Osteoblast (primary cell): ENCODE data around the gene HES1. TPM values are rescaled to one million over a fixed set of nuclear protein-coding genes. Genes with fewer than 3 reads are reported as not detected.

Source experiments
- DNase-seq: peaks from one replicate; pipeline ENCODE4 v3.0.0; 2011; ENCODE audit warnings: low spot score, mixed read lengths; ENCODE audit not compliant: insufficient read length; ENCODE audit errors: missing footprints
- H2AFZ ChIP-seq: 2 replicates; pipeline ENCODE4 v1.6.0; 2011; ENCODE audit warnings: mild to moderate bottlenecking, low read length
- H3K27ac ChIP-seq: 2 replicates; pipeline ENCODE4 v1.5.1; 2011; ENCODE audit warnings: mild to moderate bottlenecking, low read depth, low read length, moderate library complexity
- H3K27me3 ChIP-seq: 2 replicates; pipeline ENCODE4 v1.6.0; 2012; ENCODE audit warnings: mild to moderate bottlenecking, control low read depth, inconsistent platforms, low read length, moderate library complexity; ENCODE audit not compliant: insufficient read depth
- H3K36me3 ChIP-seq: 2 replicates; pipeline ENCODE4 v1.5.1; 2011; ENCODE audit warnings: mild to moderate bottlenecking, low read length, control low read depth, moderate library complexity; ENCODE audit not compliant: insufficient read depth
- H3K4me1 ChIP-seq: 2 replicates; pipeline ENCODE4 v1.5.1; 2011; ENCODE audit warnings: mild to moderate bottlenecking, low read length, control low read depth, moderate library complexity; ENCODE audit not compliant: insufficient read depth
- H3K4me2 ChIP-seq: 2 replicates; pipeline ENCODE4 v1.6.0; 2011; ENCODE audit warnings: mild to moderate bottlenecking, low read length; ENCODE audit not compliant: insufficient read depth
- H3K4me3 ChIP-seq: fragments of 200-600 bp; sonication (generic); 3 replicates; pipeline ENCODE4 v1.5.1; 2012; ENCODE audit warnings: mild to moderate bottlenecking, low read length, inconsistent platforms; ENCODE audit not compliant: insufficient read depth
- H3K79me2 ChIP-seq: 2 replicates; pipeline ENCODE4 v1.6.0; 2012; ENCODE audit warnings: mild to moderate bottlenecking, low read length, control low read depth, inconsistent platforms; ENCODE audit not compliant: insufficient read depth
- H3K9me3 ChIP-seq: 2 replicates; pipeline ENCODE4 v1.5.1; 2011; ENCODE audit warnings: low read depth, low read length, control low read depth
- H4K20me1 ChIP-seq: 2 replicates; pipeline ENCODE4 v1.6.0; 2012; ENCODE audit warnings: mild to moderate bottlenecking, low read length, control low read depth; ENCODE audit not compliant: insufficient read depth
- CTCF ChIP-seq: IDR thresholded peaks from 2 replicates; pipeline ENCODE4 v1.5.1; 2011; ENCODE audit warnings: mild to moderate bottlenecking, low read depth, low read length, moderate library complexity; ENCODE audit errors: extremely low read depth
- total RNA-seq: library from RNA; depleted of rRNA; stranded (reverse); fragments of >200 nt; gene quantifications from 2 replicates; pipeline ENCODE4 v1.2.3, GENCODE V29; 2012

The HES1 gene
- total RNA-seq, 1 donor: 4.7 TPM

DNA sequence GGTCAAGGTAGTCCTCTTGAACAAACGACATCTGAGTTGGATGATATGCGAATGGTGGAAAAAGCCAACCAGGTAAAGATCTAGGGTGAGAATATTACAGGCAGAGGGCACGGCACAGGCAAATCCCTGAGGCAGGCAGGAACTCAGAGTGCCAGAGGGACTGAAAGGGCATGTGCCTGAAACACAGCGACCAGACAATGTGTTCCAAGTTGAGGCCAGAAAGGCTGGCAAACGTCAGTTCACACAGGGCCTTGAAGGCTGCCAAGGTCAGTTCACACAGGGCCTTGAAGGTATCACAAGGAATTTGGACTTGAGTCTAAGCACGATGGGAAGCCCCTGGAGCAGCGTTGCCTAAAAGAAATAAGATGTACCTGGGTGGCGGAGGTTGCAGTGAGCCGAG, 20.1 kb downstream of the HES1 start:
- TF ChIP-seq CTCF: no peak
- H3K27me3 ChIP-seq: peaks cover 12% of the 10 kb centered on the region
- no peaks in the 10 kb centered on the region for H3K9me3 ChIP-seq
- H3K4me1 ChIP-seq: no peaks in the 10 kb centered on the region
- no peak for DNase-seq
- H3K4me2 ChIP-seq: no peak overlapping the region
- no peak overlapping the region for H3K4me3 ChIP-seq
- H3K79me2 ChIP-seq: no peaks in the 10 kb centered on the region
- no peak overlapping the region for H2AFZ ChIP-seq
- H3K27ac ChIP-seq: no peak overlapping the region
- no peaks in the 10 kb centered on the region for H4K20me1 ChIP-seq
- no peaks in the 10 kb centered on the region for H3K36me3 ChIP-seq

GRCh38 chr3:194158942-194159439, 23.0 kb downstream of the HES1 start:
- no peak overlapping the region for H3K27ac ChIP-seq
- H3K4me3 ChIP-seq: no peak overlapping the region
- H3K4me1 ChIP-seq: peaks cover 4% of the 10 kb centered on the region
- no peak overlapping the region for H3K4me2 ChIP-seq
- no peaks in the 10 kb centered on the region for H3K79me2 ChIP-seq
- no peaks in the 10 kb centered on the region for H3K9me3 ChIP-seq
- TF ChIP-seq CTCF: no peak
- no peak for DNase-seq
- no peaks in the 10 kb centered on the region for H4K20me1 ChIP-seq
- H3K36me3 ChIP-seq: no peaks in the 10 kb centered on the region
- H3K27me3 ChIP-seq: peaks cover 38% of the 10 kb centered on the region
- H2AFZ ChIP-seq: no peak overlapping the region

DNA sequence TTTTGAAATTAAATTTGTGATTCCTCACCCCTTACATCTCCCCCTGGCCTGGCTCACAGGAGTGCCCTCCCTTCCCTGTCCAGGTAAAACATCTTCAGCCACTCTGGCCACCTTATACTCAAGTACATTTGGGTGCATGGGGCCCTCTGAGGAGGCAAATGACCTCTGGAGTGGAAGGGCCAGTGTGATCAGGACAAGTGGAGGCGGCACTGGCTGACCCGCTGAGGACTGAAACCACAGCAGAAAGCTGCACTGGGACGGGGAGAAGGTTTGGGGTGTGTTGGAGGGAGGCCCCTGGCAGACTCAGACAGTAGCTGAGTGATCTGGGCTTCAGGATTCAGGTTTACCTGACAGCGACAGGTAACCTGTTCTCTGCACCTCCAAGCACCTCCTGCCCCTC, 24.2 kb downstream of the HES1 start:
- Histone ChIP-seq H3K27ac (no peak overlapping the region), H3K4me1 (peaks cover 4% of the 10 kb centered on the region), H2AFZ (no peak overlapping the region), H3K36me3 (no peaks in the 10 kb centered on the region), H3K4me2 (no peak overlapping the region), H3K27me3 (peaks cover 40% of the 10 kb centered on the region), H3K4me3 (no peak overlapping the region), H4K20me1 (no peaks in the 10 kb centered on the region), H3K79me2 (no peaks in the 10 kb centered on the region), H3K9me3 (no peaks in the 10 kb centered on the region)
- no peak for DNase-seq
- TF ChIP-seq CTCF: no peak

DNA sequence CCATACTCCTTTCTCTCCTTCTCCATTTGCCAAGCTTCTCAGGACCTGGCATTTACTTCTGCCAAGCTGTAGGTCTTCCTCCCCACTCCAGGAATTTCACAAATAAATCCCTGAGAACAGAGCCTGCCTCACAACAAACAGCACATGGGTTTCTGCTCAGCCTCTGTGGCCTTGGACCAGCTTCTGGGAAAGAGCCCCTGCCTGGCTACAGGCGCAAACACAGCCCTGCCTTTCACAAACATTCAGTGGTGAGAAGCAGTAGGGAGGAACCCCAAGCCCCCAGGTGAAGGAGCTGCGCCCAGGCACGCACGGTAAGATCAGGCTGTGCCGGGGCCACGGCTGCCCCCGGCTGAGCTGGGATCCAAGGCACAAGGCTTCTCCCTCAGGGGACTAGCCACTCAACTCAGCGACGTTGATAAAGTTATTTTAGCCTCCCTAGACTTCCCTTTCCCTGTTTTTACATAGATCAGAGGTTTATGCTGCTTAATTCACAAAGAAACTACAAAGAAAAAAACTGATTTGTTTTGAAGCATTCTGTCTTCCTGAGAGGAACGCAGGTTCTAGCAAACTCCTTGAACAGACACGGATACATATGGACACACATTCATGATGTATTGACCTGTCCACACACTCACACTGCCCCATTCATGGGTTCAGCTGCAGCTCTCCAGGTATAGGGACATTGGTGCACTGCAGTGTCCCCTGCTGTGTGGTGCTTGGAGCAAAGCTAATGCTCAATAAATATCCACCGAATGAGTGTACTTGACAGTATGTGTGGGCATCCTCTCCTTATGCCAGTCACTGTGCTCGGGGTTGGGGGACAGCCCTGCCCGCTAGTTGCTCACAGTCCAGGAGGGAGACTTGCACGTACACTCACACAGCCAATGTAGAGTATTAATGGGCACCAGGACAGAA, 25.4 kb downstream of the HES1 start:
- Histone ChIP-seq H3K4me3 (no peak overlapping the region), H3K27ac (no peak overlapping the region), H3K79me2 (no peaks in the 10 kb centered on the region), H3K9me3 (no peaks in the 10 kb centered on the region), H4K20me1 (no peaks in the 10 kb centered on the region), H2AFZ (no peak overlapping the region), H3K4me2 (no peak overlapping the region), H3K4me1 (peaks cover 4% of the 10 kb centered on the region), H3K27me3 (peaks cover 51% of the 10 kb centered on the region), H3K36me3 (no peaks in the 10 kb centered on the region)
- DNase-seq: no peak
- no peak for TF ChIP-seq CTCF
